GM12878 (cell line): Measurements from ENCODE around the gene CLMP. TPM values are rescaled to one million over a fixed set of nuclear protein-coding genes. Genes with fewer than 3 reads are reported as not detected.

ENCODE experiments used
- ATAC-seq: fragments of 200-7000 bp; cut with Tn5 transposase; 3 replicates; pipeline ENCODE4 v1.9.1; 2020; ENCODE audit warnings: mild to moderate bottlenecking, moderate library complexity
- BruUV-seq: library from RNA; stranded (reverse); fragments of 400-500 nt; replicated peaks from 2 replicates; lab custom pipeline; 2021; lab: Mats Ljungman, UMichigan
- CTCF ChIA-PET: fragments of 300-600 bp; sonication (Branson Sonifier 250); formaldehyde crosslinking; extraction: SDS; loops from one replicate; lab custom pipeline; 2021; ENCODE audit warnings: inconsistent platforms; lab: Yijun Ruan, JAX
- POLR2A ChIA-PET: fragments of 350-600 bp; formaldehyde crosslinking; extraction: SDS; loops from one replicate; lab custom pipeline; 2021; ENCODE audit warnings: inconsistent platforms; lab: Charles Lee
- RAD21 ChIA-PET: fragments of 300-600 bp; sonication (Branson Sonifier 250); formaldehyde crosslinking; loops from one replicate; lab custom pipeline; 2023; ENCODE audit warnings: antibody characterized with exemption; ENCODE audit not compliant: unreplicated experiment; lab: Charles Lee
- SMC1A ChIA-PET: fragments of 300-600 bp; sonication (Branson Sonifier 250); formaldehyde crosslinking; loops from one replicate; lab custom pipeline; 2023; ENCODE audit not compliant: unreplicated experiment, uncharacterized antibody; lab: Charles Lee
- DNase-seq: peaks from one replicate; pipeline ENCODE4 v3.0.0-alpha.2; 2011; ENCODE audit warnings: low read depth, low spot score
- FAIRE-seq: peaks from 3 replicates; lab custom pipeline; 2011; peaks lifted over from hg19 to GRCh38; lab: Jason Lieb, UNC
- H2AFZ ChIP-seq: 2 replicates; pipeline ENCODE4 v1.6.0; 2011; ENCODE audit warnings: low read depth, low read length, control low read depth; ENCODE audit not compliant: control insufficient read depth
- H3K27ac ChIP-seq: 2 replicates; pipeline ENCODE4 v1.5.1; 2011; ENCODE audit warnings: control low read depth; ENCODE audit not compliant: control insufficient read depth, insufficient read depth
- H3K27me3 ChIP-seq, 2 experiments: replicated peaks in 1 of 2; 2 replicates each; pipeline versions ENCODE4 v1.6.0 to v1.6.1; 2011; ENCODE audit warnings: low read length in 1 of 2; ENCODE audit not compliant: control insufficient read depth in 2 of 2, insufficient read depth in 2 of 2
- H3K36me3 ChIP-seq, 2 experiments: 2 replicates each; pipeline ENCODE4 v1.5.1; 2011; ENCODE audit warnings: low read length in 1 of 2; ENCODE audit not compliant: control insufficient read depth in 2 of 2, insufficient read depth in 2 of 2
- H3K4me1 ChIP-seq: 2 replicates; pipeline ENCODE4 v1.6.1; 2011; ENCODE audit warnings: mild to moderate bottlenecking, low read length, moderate library complexity, mixed read lengths; ENCODE audit not compliant: control insufficient read depth, insufficient read depth
- H3K4me2 ChIP-seq: 2 replicates; pipeline ENCODE4 v1.6.0; 2011; ENCODE audit warnings: control low read depth; ENCODE audit not compliant: control insufficient read depth, insufficient read depth
- H3K4me3 ChIP-seq: fragments of 200-600 bp; sonication (generic); 2 replicates; pipeline ENCODE4 v1.5.1; 2016
- H3K79me2 ChIP-seq: 2 replicates; pipeline ENCODE4 v1.6.0; 2011; ENCODE audit warnings: low read length; ENCODE audit not compliant: control insufficient read depth, insufficient read depth
- H3K9ac ChIP-seq: 2 replicates; pipeline ENCODE4 v1.8.0; 2011; ENCODE audit warnings: low read length, control low read depth, mixed read lengths; ENCODE audit not compliant: control insufficient read depth, insufficient read depth
- H3K9me3 ChIP-seq: replicated peaks from 3 replicates; pipeline ENCODE4 v1.5.1; 2011; ENCODE audit warnings: mild to moderate bottlenecking, low read length; ENCODE audit not compliant: control insufficient read depth, insufficient read depth
- H4K20me1 ChIP-seq: 2 replicates; pipeline ENCODE4 v1.6.0; 2011; ENCODE audit not compliant: control insufficient read depth, insufficient read depth
- CBX3 ChIP-seq: fragments of 200-600 bp; sonication (generic); IDR thresholded peaks from 2 replicates; pipeline ENCODE4 v1.6.1; 2016; ENCODE audit warnings: low read depth, borderline replicate concordance
- CHD2 ChIP-seq: IDR thresholded peaks from 2 replicates; pipeline ENCODE4 v1.6.1; 2011; ENCODE audit warnings: low read depth, low read length, improper control_type of control experiment, borderline replicate concordance
- FOXM1 ChIP-seq: IDR thresholded peaks from 2 replicates; pipeline ENCODE4 v1.6.1; 2012; ENCODE audit warnings: low read depth, mild to moderate bottlenecking, inconsistent platforms, low read length, moderate library complexity
- HCFC1 ChIP-seq: fragments of 150-350 bp; IDR thresholded peaks from 2 replicates; pipeline ENCODE4 v1.6.1; 2014; ENCODE audit warnings: low read length
- KAT2A ChIP-seq: conservative IDR thresholded peaks from 2 replicates; pipeline ENCODE4 v1.6.1; 2011; ENCODE audit warnings: low read depth, low read length; ENCODE audit not compliant: control insufficient read depth
- MTA3 ChIP-seq: IDR thresholded peaks from 2 replicates; pipeline ENCODE4 v1.6.1; 2012; ENCODE audit warnings: low read length, inconsistent platforms, borderline replicate concordance
- POU2F2 ChIP-seq: IDR thresholded peaks from 3 replicates; pipeline ENCODE4 v1.6.1; 2011; ENCODE audit warnings: low read depth, mild to moderate bottlenecking, low read length, borderline replicate concordance
- RB1 ChIP-seq: fragments of 450-650 bp; formaldehyde crosslinking; IDR thresholded peaks from 2 replicates; pipeline ENCODE4 v1.6.1; 2017; ENCODE audit warnings: mild to moderate bottlenecking, borderline replicate concordance
- RBBP5 ChIP-seq: fragments of 200-600 bp; sonication (generic); conservative IDR thresholded peaks from 2 replicates; pipeline ENCODE4 v1.6.1; 2016
- RELA ChIP-seq: fragments of 450-650 bp; IDR thresholded peaks from 2 replicates; pipeline ENCODE4 v1.8.0; 2014; ENCODE audit warnings: borderline replicate concordance; ENCODE audit not compliant: partially characterized antibody
- SIN3A ChIP-seq: IDR thresholded peaks from 2 replicates; pipeline ENCODE4 v1.6.1; 2012; ENCODE audit warnings: low read depth, low read length, improper control_type of control experiment
- SMAD1 ChIP-seq: fragments of 450-650 bp; IDR thresholded peaks from 2 replicates; pipeline ENCODE4 v1.6.1; 2018; ENCODE audit warnings: mild to moderate bottlenecking, low read depth; ENCODE audit not compliant: partially characterized antibody
- STAT3 ChIP-seq: IDR thresholded peaks from 2 replicates; pipeline ENCODE4 v1.6.1; 2011; ENCODE audit warnings: low read depth, low read length, improper control_type of control experiment
- WGBS: methylation state at CpG from one replicate; pipeline ENCODE4 v1.1.6; 2016; ENCODE audit warnings: low lambda C conversion rate; ENCODE audit not compliant: insufficient replicate concordance, insufficient coverage; ENCODE audit errors: missing lambda C conversion rate; 5-methylcytosine and 5-hydroxymethylcytosine counted together
- in situ Hi-C: fragments of 300-500 bp; cut with MboI; formaldehyde crosslinking; loops from 9 replicates; pipeline ENCODE4 v1.14.3; 2018; ENCODE audit warnings: mixed read lengths
- intact Hi-C: fragments of 100-400 bp; cut with micrococcal nuclease; formaldehyde crosslinking; loops from one replicate; pipeline ENCODE4 v1.14.2; 2022; ENCODE audit not compliant: unreplicated experiment
- polyA plus RNA-seq, 11 experiments: library from polyadenylated mRNA; depleted of rRNA in 4 of 11; unstranded in 6 of 11; stranded (reverse) in 5 of 11; fragments of >200 nt; fragmentation: Nextera tagmentation in 4 of 11; fragmentation: Illumina TruSeq in 1 of 11; extraction: Ambion mirVana in 4 of 11; extraction: Trizol in 1 of 11; gene quantifications; 1 replicate in 1 of 11; 2 replicates in 10 of 11; pipeline versions ENCODE4 v1.2.1 to v1.2.3, GENCODE V29; 2011 to 2016; ENCODE audit warnings: inconsistent platforms in 2 of 11, missing spikeins in 2 of 11, low read depth in 1 of 11
- total RNA-seq, 4 experiments: library from RNA; depleted of rRNA in 3 of 4; stranded (reverse); fragments of >200 nt in 3 of 4; fragmentation: Illumina TruSeq in 1 of 4; extraction: Trizol in 1 of 4; gene quantifications; 2 replicates each; pipeline versions ENCODE4 v1.2.1 to v1.2.3, GENCODE V29; 2013 to 2021
- TF ChIP-seq, protein P1 (sequence below): IDR thresholded peaks from 2 replicates; pipeline ENCODE4 v1.6.1; 2012; ENCODE audit warnings: low read length, inconsistent platforms
- TF ChIP-seq, protein P2 (sequence below): fragments of 450-650 bp; IDR thresholded peaks from 2 replicates; pipeline ENCODE4 v1.6.1; 2017; ENCODE audit warnings: mild to moderate bottlenecking, moderate library complexity
- TF ChIP-seq, protein P3 (sequence below): fragments of 450-650 bp; IDR thresholded peaks from 2 replicates; pipeline ENCODE4 v1.6.1; 2017; ENCODE audit warnings: mild to moderate bottlenecking

The CLMP gene
- total and polyA plus RNA-seq, 10 of the 15 experiments (the other 5 are each of a cell fraction or from before 2014, with no cell fraction given): 0.01 to 0.71 (median 0.20) TPM; not detected in 4

DNA sequence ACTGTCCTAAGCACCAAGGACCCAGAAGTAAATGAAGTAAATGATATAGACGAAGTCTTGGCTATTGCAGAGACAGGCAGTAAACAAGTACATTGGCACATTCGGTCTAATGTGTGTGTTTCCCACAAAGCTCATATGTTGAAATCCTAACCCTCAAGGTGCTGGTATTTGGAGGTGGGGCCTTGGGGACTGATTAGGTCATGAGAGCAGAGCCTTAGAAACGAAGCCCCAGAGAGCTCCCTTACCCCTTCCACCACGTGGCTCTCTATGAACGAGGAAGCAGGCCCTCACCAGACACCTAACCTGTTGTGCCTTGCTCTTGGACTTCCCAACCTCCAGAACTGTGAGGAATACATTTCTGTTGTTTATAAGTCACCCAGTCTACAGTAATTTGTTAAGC lies 14.9 kb downstream of the CLMP start (continued):
- TF ChIP-seq RB1 (no peak), FOXM1 (no peak)

DNA sequence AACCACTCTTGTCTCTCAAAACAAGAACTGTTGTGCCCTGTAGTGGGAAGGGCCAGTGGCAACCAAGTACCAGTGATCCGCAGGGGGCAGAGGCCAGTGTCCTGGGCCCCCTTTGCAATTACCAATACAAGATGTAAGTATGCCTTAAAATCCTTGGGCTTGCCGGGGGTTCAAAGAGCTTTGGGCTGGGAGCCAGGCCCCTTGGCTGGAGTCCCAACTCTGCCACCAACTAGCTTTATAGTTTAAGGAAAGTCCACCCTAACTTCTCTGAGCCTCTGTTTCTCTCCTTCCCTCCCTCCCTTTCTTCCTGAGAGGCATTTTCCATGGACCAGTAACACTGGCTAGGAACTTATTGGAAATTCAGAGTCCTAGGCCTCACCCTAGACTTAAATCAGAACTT lies 15.5 kb downstream of the CLMP start:
- in situ Hi-C loops: no loop called here
- ChIA-PET SMC1A (interaction anchor here (0.7 to 1.0 kb wide), 3 partner anchors 24 to 661 kb away, joined by 3 read pairs; no protein-coding TSS in a partner anchor), CTCF (interaction anchor here (1.4 kb wide), 1 partner anchor 13 kb away, joined by 3 read pairs; no protein-coding TSS in a partner anchor), POLR2A (no interaction called here), RAD21 (no interaction called here)
- no peaks in the 10 kb centered on the region for H3K4me1 ChIP-seq
- no peak overlapping the region for H2AFZ ChIP-seq
- DNase-seq: no peak
- no peak overlapping the region for H3K4me3 ChIP-seq
- no peak overlapping the region for H3K9ac ChIP-seq
- FAIRE-seq: no peak
- no peaks in the 10 kb centered on the region for H3K9me3 ChIP-seq
- no TSS peak for BruUV-seq
- H3K27me3 ChIP-seq: peaks cover 0 to 8% of the 10 kb centered on the region in 2 experiments; a peak in 1 of 4 replicates
- intact Hi-C loops: no loop called here
- no peak for ATAC-seq
- WGBS: 45% methylated on average over 2 of the region's 2 CpGs
- no peaks in the 10 kb centered on the region for H3K79me2 ChIP-seq
- no peaks in the 10 kb centered on the region for H4K20me1 ChIP-seq
- H3K4me2 ChIP-seq: no peak overlapping the region
- no peaks in the 10 kb centered on the region for H3K36me3 ChIP-seq
- no peak overlapping the region for H3K27ac ChIP-seq
- no peak for TF ChIP-seq MTA3
- no peak for TF ChIP-seq CBX3
- TF ChIP-seq, protein P1, sequence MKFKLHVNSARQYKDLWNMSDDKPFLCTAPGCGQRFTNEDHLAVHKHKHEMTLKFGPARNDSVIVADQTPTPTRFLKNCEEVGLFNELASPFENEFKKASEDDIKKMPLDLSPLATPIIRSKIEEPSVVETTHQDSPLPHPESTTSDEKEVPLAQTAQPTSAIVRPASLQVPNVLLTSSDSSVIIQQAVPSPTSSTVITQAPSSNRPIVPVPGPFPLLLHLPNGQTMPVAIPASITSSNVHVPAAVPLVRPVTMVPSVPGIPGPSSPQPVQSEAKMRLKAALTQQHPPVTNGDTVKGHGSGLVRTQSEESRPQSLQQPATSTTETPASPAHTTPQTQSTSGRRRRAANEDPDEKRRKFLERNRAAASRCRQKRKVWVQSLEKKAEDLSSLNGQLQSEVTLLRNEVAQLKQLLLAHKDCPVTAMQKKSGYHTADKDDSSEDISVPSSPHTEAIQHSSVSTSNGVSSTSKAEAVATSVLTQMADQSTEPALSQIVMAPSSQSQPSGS: no peak
- no peak for TF ChIP-seq POU2F2
- no peak for TF ChIP-seq RELA
- no peak for TF ChIP-seq SIN3A
- TF ChIP-seq, protein P2, sequence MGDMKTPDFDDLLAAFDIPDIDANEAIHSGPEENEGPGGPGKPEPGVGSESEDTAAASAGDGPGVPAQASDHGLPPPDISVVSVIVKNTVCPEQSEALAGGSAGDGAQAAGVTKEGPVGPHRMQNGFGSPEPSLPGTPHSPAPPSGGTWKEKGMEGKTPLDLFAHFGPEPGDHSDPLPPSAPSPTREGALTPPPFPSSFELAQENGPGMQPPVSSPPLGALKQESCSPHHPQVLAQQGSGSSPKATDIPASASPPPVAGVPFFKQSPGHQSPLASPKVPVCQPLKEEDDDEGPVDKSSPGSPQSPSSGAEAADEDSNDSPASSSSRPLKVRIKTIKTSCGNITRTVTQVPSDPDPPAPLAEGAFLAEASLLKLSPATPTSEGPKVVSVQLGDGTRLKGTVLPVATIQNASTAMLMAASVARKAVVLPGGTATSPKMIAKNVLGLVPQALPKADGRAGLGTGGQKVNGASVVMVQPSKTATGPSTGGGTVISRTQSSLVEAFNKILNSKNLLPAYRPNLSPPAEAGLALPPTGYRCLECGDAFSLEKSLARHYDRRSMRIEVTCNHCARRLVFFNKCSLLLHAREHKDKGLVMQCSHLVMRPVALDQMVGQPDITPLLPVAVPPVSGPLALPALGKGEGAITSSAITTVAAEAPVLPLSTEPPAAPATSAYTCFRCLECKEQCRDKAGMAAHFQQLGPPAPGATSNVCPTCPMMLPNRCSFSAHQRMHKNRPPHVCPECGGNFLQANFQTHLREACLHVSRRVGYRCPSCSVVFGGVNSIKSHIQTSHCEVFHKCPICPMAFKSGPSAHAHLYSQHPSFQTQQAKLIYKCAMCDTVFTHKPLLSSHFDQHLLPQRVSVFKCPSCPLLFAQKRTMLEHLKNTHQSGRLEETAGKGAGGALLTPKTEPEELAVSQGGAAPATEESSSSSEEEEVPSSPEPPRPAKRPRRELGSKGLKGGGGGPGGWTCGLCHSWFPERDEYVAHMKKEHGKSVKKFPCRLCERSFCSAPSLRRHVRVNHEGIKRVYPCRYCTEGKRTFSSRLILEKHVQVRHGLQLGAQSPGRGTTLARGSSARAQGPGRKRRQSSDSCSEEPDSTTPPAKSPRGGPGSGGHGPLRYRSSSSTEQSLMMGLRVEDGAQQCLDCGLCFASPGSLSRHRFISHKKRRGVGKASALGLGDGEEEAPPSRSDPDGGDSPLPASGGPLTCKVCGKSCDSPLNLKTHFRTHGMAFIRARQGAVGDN: no peak
- TF ChIP-seq SMAD1: no peak
- TF ChIP-seq KAT2A: no peak
- TF ChIP-seq STAT3: no peak
- TF ChIP-seq RBBP5: no peak
- TF ChIP-seq, protein P3, sequence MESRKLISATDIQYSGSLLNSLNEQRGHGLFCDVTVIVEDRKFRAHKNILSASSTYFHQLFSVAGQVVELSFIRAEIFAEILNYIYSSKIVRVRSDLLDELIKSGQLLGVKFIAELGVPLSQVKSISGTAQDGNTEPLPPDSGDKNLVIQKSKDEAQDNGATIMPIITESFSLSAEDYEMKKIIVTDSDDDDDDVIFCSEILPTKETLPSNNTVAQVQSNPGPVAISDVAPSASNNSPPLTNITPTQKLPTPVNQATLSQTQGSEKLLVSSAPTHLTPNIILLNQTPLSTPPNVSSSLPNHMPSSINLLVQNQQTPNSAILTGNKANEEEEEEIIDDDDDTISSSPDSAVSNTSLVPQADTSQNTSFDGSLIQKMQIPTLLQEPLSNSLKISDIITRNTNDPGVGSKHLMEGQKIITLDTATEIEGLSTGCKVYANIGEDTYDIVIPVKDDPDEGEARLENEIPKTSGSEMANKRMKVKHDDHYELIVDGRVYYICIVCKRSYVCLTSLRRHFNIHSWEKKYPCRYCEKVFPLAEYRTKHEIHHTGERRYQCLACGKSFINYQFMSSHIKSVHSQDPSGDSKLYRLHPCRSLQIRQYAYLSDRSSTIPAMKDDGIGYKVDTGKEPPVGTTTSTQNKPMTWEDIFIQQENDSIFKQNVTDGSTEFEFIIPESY: no peak
- TF ChIP-seq CHD2: no peak
- TF ChIP-seq HCFC1: no peak
